NCI-H128 (cell line): Measurements from ENCODE around the gene PI4K2B.
"Not testable (repeated sequence)": the region's sequence is repeated elsewhere in the genome, so short reads cannot be mapped to it uniquely, and the experiment has no call there.

Source experiments
- DNase-seq: peaks from one replicate; lab custom pipeline; 2025; ENCODE audit not compliant: unreplicated experiment; lab: John Stamatoyannopoulos, UW

Gene PI4K2B

GRCh38 chr4:25240754-25241210 lies 6.9 kb downstream of the PI4K2B start:
- not testable (repeated sequence) for DNase-seq

DNA sequence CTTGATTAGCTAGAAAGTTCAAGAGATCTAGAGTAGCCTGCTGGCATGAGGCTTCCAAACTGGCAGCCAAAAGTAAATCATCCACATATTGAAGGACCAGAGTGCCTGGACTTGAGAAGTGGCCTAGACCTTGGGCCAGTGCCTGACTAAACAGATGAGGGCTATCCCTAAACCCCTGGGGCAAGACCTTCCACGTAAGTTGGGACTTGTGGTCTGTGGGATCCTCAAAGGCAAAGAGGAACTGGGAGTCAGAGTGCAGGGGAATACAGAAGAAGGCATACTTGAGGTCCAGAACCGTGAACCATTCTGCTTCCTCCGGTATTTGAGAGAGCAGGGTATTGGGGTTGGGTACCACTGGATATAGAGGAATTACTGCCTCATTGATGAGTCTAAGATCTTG lies 8.4 kb downstream of the PI4K2B start:
- not testable (repeated sequence) for DNase-seq

DNA sequence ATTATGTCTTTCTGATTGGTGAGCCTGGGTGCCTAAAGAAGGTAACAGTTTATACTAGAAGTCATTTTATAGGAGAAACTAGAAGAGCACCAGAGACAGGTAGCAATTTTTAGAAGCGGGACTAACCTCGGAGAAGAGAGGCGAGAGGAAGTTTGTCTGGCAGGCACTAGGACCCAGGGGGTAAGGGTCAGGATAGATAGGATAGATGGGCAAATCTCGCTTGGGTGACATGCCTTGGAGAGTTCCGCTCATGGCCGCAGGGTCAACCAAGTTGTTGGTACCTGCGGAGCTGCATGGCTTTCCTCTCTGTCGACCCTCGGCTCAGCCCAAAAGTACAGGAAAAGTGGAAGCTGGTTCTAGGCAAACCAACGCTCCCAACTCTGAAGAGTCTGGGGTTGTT lies 11.3 kb downstream of the PI4K2B start:
- no peak for DNase-seq

- DNase-seq = no peak
Observed at GRCh38 chr4:25246680-25247611, 13.1 kb downstream of the PI4K2B start.

GRCh38 chr4:25248875-25249274 lies 15.0 kb downstream of the PI4K2B start:
- DNase-seq = not testable (repeated sequence)

- DNase-seq = not testable (repeated sequence)
Observed at GRCh38 chr4:25249494-25249893, 15.7 kb downstream of the PI4K2B start.

DNA sequence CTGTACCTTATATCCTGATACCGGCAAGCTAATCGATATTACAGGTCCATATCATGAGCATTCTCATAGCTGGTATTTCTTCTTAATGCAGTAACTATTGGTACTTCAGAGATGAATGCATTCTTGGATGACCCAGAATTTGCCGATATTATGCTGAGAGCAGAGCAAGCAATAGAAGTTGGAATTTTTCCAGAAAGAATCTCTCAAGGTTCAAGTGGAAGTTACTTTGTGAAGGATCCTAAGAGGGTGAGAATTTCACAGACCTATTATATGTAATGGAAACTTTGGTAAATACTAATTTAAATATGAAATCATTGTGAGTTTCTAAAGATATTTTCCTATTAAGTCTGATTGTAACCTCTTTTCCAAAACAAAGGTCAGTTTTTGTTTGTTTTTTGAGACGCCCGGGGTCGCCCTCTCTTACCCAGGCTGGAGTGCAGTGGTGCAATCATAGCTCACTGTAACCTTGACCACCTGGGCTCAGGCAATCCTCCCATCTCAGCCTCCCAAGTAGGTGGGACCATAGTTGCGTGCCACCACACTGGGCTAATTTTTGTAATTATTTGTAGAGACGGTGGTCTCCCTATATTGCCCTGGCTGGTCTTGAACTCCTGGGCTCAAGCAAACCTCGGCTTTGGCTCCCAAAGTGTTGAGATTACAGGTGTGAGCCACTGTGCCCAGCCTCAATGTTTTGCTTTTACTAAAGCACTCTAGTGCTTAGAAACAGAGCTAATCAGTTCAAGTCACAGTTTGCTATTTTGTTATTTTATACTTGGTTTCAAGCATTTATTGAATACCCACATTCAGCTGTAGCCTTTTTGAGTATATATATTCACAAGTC lies 18.6 kb downstream of the PI4K2B start:
- DNase-seq = no peak

GRCh38 chr4:25253071-25253445 lies 19.2 kb downstream of the PI4K2B start:
- no peak for DNase-seq

DNA sequence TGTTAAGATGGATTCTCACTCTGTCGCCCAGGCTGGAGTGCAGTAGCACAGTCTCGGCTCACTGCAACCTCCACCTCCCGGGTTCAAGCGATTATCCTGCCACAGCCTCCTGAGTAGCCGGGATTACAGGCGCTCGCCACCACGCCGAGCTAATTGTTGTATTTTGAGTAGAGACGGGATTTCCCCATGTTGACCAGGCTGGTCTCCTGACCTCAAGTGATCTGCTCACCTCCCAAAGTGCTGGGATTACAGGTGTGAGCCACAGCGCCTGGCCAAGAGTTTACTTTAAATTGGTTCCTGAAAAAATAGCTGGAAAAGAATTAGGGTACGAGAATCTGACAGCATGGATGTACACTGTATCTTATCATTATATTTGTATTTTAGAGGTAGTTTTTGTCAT lies 20.0 kb downstream of the PI4K2B start:
- DNase-seq = not testable (repeated sequence)

DNA sequence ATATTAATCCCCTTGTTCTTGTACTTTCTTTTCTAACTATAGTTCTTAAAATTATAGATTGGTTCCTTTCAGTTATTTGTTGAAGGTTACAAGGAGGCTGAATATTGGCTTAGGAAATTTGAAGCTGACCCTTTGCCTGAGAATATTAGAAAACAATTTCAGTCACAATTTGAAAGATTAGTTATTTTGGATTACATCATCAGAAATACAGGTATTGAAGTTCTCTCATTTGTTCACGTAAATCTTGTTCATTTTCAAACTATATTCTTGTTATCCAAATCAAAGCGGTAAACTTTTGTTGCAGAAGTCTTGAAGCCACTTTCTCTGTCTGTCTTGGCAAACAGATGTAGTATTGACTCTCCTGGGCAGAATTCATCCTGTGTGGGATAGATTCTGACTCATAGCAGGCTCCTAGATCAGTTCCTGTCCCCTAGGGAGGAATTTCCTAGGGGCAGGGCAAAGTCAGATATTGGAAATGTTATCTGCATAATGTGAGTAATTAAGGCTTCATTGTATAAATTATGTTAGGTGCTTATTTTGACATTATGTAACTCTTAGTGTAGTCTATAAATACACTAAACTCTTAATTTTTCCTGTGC lies 25.2 kb downstream of the PI4K2B start:
- DNase-seq = no peak

DNA sequence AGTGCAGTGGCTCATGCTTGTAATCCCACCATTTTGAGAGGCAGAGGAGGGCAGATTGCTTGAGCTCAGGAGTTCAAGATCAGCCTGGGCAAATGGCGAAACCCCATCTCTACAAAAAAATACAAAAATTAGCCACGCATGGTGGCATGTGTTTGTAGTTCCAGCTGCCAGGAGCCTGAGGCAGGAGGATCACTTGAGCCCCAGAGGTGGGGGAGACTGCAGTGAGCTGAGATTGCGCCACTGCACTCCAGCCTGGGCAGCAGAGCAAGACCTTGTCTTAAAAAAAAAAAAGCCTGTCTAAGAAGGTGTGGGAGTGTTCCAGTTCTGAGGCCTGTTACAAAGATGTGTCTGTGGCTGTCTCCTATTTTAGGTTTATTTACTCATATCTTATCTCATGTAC lies 38.0 kb downstream of the PI4K2B start:
- DNase-seq = no peak

DNA sequence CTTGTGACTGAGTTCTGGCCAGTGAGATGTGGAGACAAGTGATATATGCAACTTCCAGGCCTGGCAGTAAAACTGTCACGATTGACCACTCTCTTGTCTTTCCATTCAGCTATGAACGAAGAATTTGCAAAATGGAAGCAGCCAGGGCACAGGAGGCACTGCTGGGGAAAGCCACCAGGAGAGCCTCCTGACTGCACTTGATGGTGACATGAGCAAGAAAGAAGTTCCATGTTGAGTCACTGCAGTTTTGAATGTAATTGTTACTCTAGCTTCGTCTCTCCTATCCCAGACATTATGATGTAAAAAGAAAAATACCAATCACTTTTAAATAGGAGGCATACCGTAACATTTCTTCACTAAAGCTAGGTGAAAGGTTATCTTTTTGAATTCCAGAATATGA lies 46.4 kb downstream of the PI4K2B start:
- DNase-seq = no peak

- DNase-seq = no peak
Observed at GRCh38 chr4:25283948-25284347, 50.1 kb downstream of the PI4K2B start.

- no peak for DNase-seq
Observed at GRCh38 chr4:25284466-25284865, 50.6 kb downstream of the PI4K2B start.

DNA sequence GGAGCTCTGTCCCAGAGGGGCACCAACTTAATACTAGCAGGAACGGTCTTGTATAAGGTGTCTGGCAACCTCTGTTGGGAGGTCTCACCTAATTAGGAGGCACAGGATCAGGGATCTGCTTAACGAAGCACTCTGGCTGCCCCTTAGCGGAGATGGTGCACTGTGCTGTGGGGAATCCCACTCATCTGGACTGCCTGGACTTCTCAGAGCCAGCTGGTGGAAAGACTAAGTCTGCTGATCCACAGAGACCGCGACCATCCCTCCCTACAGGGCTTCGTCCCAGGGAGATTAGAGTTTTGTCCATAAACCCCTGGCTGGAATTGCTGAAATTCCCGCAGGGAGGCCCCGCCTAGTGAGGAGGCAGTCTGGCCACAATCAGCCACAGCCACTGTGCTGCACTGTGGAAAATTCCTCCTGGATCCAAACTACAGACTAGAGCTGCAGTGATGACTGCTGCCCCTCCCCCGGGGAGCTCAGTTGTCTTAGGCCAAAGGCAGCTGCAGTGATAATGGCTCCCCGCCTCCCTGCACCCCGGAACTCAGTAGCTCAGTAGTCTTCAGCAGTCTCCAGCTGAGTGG lies 56.7 kb downstream of the PI4K2B start:
- DNase-seq = no peak

- DNase-seq = no peak
Observed at GRCh38 chr4:25291158-25291733, 57.4 kb downstream of the PI4K2B start.

- DNase-seq = no peak
Observed at GRCh38 chr4:25297528-25298242, 63.9 kb downstream of the PI4K2B start.

DNA sequence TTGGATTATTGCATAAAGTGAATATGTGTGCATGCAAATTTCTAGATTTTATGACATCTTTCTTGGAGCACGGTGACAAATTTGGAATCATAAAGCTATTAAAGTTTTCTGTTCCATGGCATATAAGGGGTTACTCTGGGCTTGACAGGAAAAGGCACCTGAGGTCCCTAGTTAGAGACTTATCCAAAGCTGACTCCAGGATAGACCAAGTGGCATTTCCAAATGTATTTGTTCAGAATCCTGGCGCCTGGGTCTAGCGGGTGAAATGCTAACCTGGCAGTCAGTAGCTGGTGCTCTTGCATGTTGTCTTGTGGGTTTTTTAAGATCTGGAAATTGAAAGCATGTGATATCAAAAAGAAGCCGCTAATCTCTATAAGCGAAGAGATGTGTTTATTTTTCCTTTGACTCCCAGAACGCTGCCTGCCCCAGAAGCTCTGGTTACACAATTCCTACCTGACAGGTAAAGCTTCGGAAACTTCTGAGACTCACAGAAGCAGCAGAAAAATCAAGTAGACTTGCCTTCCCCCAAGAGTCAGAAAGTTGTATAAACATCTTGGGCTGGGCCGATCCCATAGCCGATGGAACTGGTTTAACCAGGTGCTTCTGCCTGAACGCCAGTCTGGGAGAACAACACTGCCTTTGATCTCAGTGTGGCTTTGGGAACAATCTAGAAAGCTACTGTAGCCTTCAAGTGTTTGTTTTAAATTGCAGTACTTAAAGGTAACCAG lies 65.8 kb downstream of the PI4K2B start:
- DNase-seq = no peak

DNA sequence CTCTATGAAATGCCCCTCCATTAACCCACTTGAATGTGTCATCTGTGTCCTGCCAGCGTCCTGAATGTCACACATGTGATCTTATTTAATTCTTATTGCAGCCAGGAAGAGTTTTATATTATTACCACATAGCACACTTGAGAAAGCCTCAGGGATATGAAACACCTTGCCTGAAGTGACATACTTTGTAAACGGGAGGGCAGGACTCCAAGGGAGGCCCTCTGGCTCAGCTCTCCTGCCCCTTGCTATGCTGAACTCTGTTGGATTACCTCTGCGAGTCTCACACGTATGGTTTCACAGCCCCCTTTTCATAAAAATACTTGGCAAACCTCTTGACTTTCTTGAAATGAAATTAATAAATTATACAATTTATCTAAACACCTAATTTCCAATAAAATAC lies 67.6 kb downstream of the PI4K2B start:
- DNase-seq = no peak
